HG02981 (cell line): ENCODE data around the gene GABRR2.
"Not testable (repeated sequence)": the region's sequence is repeated elsewhere in the genome, so short reads cannot be mapped to it uniquely, and the experiment has no call there.

Experiments used
- ATAC-seq: cut with Tn5 transposase; IDR thresholded peaks from one replicate; pipeline ENCODE4 v1.9.1; 2021; ENCODE audit warnings: mild to moderate bottlenecking, moderate library complexity; ENCODE audit not compliant: unreplicated experiment

Gene GABRR2

DNA sequence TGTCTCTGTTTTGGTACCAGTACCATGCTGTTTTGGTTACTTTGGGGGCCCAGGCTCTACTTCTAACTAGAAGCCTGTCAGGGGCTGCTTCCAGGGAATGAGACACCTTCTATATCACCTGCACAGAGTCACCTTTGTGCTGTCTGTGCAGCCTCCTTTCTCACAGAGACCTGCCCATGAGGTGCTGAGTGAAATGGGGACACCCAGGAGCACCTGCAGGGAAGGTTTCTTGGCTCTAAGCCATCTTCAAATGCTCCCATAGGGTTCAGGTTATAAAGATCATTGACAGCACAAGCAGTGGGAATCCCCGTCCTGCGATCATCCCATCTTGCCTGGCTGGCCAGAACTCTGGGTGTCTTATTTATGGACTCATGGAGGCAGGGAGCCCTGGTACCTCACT, 19.1 kb downstream of the GABRR2 start:
- no peak for ATAC-seq

DNA sequence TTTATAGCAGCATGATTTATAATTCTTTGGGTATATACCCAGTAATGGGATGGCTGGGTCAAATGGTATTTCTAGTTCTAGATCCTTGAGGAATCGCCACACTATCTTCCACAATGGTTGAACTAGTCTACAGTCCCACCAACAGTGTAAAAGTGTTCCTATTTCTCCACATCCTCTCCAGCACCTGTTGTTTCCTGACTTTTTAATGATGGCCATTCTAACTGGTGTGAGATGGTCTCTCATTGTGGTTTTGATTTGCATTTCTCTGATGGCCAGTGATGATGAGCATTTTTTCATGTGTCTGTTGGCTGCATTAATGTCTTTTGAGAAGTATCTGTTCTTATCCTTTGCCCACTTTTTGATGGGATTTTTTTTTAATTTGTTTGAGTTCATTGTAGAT, 20.0 kb downstream of the GABRR2 start:
- not testable (repeated sequence) for ATAC-seq

DNA sequence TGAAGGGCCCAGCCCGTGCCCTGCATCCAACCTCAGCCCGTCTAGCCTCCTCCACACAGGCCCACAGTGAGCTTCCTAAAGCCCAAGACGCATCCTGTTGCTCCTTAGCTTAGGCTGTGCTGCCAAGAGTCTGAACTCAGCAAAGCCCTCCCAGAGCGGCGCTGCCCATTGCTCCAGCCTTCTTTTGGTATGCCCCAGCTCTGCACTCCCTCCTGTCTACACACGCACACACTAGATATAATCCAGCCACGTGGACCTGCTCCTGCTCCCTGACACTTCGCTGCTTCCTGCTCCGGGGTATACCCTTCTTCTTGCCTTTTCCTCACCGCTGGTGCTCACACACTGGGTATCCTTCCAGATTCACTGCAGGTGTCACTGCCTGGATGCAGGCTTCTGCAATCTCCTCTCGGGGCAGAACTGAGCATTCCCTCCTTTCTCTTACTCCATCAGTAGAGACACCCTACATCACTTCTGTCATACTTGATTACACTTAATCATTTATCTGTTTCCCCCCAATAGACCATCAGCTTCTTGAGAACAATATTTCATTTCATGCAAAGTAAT, 23.8 kb downstream of the GABRR2 start:
- no peak for ATAC-seq

DNA sequence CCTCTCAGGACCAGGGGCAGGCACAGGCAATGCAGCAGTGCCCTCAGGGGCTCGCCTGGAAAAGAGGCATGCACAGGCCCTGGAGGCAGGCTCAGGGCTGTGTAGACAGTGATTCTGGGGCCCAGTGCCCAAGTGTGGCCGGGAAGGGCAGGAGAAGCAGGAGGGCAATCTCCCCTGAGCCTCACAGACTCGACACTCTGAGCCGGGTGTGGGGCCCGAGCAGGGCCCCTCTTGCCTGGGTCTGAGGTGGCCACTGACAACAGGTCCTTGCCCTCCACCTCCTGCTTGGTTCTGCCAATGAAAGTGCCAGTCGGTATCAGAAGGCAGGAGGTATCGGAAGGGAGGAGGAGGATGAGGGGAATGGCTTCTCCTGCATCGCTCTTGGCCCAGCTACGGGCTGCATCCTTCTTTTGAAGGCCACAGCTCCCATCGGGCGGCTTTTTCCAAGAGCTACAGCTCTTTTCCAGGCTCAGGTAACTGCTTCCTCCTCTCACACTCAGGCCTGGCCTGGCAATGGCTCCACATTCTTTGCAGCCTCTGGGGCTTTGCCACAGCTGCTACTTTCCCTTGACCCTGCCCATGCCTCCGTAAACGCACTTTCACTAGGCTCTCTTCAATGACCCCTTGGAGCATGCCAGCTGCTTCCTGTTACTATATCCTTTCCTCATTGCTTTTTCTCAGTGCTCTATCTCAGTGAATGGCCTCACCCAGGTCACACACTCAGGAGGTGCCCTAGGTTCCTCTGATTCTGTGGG, 24.5 kb downstream of the GABRR2 start:
- ATAC-seq = no peak

DNA sequence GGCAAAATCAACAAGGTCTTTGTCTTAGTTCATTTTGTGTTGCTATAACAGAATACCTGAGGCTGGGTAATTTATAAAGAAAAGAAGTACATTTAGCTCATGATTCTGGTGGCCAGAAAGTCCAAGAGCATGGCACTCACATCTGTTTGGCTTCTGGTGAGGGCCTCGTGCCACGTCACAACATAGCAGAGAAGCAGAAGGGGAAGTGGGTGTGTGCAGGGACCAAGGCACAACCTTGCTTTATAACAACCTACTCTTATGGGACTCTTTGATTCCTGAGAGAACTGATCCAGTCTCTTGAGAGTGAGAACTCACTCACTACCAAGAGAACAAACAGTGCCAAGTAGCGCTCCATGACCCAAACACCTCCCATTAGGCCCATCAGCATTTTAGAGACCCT, 25.4 kb downstream of the GABRR2 start:
- ATAC-seq = no peak

DNA sequence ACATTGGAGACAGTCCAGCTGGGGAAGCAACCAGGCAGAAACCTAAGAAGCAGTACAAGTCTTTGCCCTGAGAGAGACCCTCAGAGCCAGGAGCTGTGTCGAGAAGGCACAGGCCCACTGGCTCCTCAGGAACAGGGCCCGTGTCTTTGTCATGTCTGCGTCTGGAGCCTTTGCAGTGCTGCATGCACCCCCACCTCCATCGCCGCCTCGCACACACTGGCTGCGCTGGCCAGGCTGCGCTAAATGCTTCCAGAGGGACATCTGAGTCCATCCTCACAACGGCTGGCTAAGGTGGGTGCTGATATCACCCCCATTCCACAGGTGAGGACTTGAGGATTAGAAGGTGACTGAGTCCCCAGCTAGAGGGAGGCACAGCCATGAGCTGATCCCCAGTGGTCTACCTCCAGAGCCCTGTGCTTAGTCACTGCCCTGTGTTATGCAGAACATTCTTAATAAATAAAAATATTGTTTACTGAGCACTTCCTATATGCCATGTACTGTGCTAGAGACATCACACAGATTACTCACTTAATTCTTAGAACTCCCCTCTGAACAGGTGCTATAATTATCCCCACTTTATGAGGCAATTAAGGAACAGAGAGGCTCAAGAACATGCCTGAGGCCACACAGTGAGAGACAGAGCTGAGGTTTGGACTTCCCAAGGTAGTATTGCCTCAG, 27.6 kb downstream of the GABRR2 start:
- ATAC-seq = no peak

DNA sequence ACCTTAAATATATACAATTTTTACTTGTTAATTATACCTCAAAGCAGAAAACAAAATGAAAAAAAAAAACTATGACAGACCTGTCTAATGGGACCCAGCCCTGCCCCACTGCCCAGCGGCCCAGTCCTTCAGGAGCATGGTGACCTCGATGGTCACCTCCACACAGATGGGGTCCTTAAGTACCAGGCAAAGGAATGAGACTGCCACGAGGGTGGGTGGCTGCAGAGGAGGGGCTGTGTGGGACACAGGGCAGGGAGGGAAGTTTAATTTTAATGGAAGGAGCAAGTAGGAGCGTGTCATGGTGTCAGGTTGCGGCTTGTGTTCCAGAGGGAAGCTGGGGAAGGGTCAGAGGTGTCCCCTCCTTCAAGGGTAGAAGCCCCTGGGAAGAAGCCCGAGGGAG, 28.6 kb downstream of the GABRR2 start:
- no peak for ATAC-seq

DNA sequence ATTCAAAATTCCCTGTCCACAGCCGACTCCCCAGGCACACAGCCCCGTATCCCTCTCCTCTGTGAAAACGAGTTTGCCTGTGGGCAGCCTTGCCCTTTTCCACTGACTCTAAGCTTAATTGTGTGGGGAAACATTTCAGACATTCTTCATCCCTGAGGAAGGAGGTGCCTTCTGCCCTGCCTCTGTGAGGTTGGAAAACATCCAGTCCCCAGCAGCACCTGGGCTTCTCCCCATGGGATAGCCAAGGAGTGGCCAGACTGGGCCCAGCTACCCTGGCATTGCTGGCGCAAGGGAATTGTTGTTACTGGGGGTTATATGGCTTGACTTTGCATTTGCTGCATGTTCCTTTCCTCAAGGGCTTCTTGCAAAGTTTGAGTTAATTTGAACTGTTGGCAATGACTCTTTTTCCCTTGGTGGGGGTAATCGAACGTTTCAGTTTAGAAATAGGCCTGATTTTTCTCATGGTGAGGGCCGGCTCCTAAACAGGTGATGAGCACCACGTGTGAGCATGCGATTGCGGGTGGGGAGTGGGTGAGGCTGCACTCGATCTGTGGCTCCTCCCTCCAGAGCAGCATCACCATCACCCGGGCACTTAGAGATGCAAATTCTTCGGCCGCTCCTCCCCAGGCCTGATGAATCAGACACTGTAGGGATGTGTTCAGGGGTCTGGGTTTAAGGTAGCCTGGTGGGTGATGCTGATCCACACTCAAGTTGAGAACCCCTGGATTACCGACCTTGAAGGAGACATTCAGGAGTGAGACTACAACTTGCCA, 29.9 kb downstream of the GABRR2 start:
- no peak for ATAC-seq

DNA sequence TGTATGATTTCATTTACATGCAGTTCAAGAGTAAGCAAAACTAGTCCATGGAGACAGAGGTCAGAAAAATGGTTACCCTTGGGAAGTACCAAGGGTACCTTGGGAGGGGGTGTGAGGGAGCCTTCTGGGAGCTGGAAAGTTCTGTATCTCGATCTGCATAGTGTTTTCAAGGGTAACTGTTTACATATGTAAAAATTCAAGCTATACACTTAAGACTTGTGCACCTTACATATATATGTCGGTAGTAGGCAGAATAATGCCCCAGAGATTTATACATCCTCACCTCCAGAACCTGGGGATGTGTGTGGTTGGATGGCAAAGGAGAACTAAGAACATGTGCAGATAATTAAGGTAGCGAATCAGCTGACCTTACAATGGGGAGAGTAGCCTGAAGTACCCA, 31.0 kb downstream of the GABRR2 start:
- ATAC-seq = no peak

DNA sequence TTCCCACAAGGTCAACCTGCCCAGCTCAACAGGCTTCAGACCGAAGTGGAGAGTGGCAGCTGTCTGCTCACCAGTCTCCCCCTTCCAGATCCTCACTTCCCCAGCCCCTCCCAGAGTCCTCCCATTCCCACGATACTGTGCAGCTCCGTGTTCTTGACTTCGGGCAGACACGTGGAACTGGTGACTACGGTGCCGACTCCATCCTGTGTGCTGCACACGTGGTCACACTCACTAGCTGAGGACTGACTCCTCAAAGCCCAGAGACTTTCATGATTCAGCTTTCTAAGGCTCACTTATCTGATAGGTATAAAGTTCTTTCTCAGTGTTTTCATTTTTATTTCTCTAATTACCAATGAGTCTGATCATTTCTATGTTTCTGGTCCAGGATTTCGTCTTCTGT, 32.4 kb downstream of the GABRR2 start:
- ATAC-seq = no peak

DNA sequence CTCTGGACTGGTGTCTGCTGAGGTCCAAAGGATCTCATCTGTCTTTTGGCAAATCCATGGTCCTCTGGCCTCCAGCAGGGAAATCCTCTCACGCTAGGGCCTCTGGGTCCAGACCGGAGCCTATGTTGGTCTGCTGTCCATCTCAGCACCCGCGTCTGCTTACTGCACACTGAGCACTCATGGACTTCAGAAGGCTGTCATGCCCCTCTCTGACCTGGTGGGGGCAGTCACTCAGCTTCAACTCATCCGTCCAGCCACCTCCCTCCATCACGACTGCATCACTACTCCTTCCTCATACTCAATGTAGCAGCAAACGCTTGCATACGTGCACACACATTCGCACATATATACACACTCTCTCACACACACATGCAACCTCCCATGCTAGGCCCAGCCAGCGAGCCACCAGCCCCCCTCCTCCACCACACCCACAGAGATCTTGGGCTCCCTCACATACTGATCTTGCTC, 33.3 kb downstream of the GABRR2 start:
- peak; percentile 95 for ATAC-seq

DNA sequence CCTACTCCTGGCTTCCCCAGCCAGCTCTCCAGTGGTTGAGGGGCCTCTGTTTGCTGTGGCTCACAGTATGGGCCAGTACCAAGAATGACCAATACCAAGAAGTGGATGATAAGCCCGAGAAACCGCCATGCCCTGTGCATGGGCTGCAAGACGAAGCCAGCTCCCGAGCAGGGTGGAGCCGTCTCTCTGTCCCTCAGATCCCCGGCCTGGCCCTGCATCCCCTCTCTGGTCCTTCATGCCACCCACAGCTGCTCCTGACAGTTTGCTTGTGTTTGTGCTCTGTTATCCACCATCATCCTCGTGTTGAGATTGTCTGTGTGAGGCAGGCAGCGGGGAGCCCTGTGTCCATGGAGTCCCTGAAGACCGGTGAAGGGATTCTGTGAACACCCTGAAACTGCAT, 36.1 kb downstream of the GABRR2 start:
- no peak for ATAC-seq

DNA sequence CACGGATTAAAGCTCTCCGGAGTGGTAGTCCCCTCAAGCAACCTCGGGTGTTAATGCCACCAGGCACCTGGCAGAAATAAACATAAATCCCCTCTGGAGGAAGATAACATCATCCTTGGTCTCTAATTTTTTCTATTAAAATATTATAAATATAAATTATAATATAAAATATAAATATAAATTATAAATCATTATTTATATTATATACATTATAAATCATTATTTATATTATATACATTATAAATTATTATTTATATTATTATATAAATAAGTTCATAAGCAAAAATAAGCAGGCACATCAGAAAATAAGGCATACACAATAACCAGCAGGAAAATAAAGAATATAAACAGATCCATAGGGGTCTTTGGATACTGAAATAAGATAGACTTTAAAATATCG, 39.2 kb downstream of the GABRR2 start:
- no peak for ATAC-seq

DNA sequence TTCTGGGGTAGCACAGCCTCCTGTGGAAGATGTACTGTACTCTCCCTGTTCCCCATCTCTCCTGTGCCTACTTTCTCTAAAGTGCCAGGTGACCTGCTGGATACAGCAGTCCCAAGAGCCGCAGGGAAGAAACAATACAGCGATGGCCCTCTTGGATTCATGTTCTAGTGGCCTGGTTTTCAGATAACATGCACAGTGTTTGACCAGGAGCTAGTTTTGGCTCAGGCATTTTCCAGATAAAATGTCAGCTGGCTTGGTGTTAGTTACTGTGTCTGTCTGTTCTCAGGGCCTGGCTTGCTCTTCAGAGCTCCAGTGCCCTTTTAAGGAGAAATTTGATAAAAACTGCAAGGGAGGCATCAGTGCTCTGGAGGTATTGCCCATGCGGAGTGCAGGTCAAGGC, 41.3 kb downstream of the GABRR2 start:
- no peak for ATAC-seq

DNA sequence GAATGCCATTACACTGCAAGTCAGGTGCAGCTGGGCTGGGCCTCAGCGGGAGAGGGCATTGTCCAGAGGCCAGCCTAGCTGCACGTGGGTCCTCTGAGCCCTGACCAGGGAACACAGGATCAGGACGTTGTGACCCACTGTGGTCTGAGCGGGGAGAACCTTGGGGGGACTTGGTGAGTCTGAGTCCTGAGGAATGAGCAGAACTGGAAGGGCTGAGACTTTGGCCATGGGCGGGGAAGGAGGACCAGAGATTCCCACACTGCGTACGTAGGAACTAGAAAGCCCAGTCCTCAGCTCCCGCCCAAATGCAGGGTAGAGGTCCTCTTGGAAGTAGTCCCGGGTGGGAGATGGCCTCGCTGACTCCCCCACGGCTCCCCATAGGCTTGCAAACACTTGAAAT, 42.5 kb downstream of the GABRR2 start:
- ATAC-seq = no peak

DNA sequence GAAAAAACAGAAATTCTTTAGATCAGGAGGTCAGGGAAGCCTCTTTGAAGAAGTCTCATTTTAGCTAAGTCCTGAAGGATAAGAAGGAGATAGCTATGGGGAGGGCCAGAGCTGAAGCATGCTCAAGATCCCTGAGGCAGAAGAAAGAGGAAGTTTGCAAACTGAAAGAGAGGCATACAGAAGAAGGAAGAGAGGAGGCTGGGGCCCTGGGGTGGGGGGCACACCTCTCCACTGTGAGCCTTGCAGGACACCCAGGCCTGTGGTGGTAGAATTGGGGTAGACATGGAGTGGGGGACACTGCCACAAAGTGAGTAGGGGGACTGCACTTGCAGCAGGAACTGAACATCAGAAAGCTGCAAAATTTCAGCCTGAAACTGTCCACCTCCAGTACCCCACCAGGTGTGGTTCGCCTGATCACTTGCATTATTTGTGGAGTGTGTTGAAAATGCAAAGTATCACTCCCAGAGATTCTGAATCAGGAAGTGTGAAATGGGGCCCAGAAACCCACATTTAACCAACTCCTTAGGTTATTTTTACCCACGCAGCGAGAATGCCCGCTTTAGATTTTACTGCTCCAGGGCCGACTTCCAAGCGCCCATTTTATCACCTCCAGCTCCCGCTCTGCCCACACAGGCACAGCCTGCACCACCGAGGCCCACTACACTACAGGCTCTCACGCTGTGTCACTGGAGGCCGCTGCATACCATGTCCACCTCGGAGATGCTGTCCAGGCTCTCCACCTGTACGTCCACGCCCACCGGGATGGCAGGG, 44.0 kb downstream of the GABRR2 start:
- peak; percentile 65 for ATAC-seq

DNA sequence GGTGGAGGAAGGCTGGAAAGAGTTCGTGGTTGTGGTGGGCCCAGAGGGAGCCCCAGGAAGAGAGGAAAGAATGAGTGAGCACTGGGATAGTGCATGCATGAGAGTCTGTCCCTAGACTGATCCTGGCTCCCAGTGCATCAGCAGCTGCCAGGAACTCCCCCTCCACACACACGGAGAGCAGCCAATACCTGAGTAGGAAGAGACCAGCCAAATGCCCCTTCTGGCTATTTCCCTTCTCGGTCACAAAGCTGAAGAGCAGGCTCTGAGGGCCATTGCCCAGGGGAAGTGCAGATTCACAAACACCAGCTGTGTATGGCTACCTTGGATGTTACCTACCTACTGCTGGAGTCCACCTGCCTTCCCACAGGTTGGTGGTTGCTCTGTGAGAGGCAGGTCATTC, 45.1 kb downstream of the GABRR2 start:
- ATAC-seq = no peak

DNA sequence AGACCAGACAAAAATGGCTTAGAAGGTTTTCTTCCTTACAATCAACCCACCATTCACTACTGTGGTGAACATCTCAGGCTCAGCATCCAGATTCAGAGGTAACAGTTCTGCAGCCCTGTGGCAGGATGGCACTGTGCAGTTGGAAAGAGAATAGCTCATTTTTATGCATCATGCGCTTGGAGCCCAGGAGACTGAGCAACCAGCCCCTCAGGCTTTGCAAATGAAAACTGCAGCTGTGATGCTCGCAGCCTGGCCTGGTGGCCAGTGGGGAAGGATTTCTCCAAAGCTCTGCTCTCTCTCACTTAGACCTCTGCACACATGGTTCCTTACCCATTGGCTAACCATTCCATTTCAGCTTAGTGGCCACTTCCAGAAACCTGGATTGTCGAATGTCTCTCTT, 45.8 kb downstream of the GABRR2 start:
- no peak for ATAC-seq

DNA sequence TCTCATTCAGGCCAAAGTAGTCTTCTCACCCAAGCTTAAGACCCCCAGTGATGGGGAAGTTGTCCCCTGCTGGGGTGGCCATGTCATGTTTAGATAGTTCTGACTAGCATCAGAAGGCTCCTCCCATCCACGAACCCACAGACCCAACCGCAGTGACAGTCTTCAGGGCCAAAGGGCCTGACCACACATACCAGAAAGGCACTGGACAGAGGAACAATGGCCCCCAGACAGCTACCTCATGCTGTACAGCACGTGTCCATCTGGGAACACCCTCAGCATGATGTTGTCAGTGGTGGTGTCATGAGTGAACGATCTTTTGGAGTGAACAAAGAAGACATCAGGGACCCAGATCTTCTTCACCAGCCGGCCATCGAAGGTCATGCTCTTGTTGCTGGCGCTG, 46.3 kb downstream of the GABRR2 start:
- ATAC-seq = no peak

DNA sequence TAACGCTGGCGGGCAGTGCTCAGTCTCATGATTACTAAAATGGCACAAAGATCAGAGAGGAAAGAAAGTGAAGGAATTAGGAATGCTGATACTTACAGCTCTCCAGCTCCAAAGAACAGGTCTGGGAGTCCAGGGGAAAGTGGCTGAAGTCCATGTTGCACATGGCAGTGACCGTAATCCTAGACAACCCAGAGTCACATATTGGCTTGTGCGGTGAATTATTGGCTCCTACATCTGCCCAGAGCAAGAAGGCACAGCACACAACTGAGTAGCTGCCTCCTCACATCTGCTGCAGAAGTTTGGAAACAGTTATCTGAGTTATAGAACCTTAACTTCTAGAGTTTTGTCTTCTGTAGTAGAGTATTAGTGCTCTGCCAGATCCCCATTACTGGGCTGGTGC, 47.2 kb downstream of the GABRR2 start:
- no peak for ATAC-seq

DNA sequence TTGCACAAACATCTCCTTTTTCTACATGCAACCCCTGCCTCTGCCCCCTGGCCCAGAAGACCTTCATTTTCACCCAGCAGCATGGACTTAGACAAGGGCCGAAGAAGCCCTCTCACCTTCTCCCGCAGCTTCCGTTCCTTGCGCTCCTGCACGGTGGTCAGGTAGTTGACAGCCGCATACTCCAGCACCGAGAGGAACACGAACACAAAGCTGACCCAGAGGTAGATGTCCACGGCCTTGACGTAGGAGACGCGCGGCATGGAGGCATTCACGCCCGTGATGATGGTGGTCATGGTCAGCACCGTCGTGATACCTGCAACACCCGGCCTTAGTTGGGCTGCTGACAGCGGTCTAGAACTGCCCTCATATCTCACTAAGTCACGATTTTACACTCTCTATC, 50.8 kb downstream of the GABRR2 start:
- no peak for ATAC-seq
